Astrocyte of the cerebellum (primary cell): ENCODE data around the gene MT1X.

Experiments used
- DNase-seq: peaks from one replicate; pipeline ENCODE4 v3.0.0-alpha.2; 2011; ENCODE audit warnings: low read depth
- H3K4me3 ChIP-seq: 2 replicates; pipeline ENCODE4 v1.5.1; 2011; ENCODE audit warnings: mild to moderate bottlenecking, low read depth, low read length, moderate library complexity
- in situ Hi-C: cut with HindIII; loops from 2 replicates; pipeline ENCODE4 v1.10.0; 2017; ENCODE audit warnings: low sequenced_read_pairs
- TF ChIP-seq, protein P1 (sequence below): IDR thresholded peaks from 2 replicates; pipeline ENCODE4 v1.5.1; 2012; ENCODE audit warnings: low read length, low read depth, moderate library complexity, mild to moderate bottlenecking; ENCODE audit errors: missing control alignments

Gene MT1X

GRCh38 chr16:56681939-56682702 lies at the start of gene MT1X:
MT1X (plus strand) TSS chr16:56682470; CDS start chr16:56682541, 71 bp downstream.
- H3K4me3 ChIP-seq: peak within 1 kb of the TSS; percentile 45
- in situ Hi-C loops: no loop called here
- DNase-seq: peak; percentile 38
- TF ChIP-seq, protein P1, sequence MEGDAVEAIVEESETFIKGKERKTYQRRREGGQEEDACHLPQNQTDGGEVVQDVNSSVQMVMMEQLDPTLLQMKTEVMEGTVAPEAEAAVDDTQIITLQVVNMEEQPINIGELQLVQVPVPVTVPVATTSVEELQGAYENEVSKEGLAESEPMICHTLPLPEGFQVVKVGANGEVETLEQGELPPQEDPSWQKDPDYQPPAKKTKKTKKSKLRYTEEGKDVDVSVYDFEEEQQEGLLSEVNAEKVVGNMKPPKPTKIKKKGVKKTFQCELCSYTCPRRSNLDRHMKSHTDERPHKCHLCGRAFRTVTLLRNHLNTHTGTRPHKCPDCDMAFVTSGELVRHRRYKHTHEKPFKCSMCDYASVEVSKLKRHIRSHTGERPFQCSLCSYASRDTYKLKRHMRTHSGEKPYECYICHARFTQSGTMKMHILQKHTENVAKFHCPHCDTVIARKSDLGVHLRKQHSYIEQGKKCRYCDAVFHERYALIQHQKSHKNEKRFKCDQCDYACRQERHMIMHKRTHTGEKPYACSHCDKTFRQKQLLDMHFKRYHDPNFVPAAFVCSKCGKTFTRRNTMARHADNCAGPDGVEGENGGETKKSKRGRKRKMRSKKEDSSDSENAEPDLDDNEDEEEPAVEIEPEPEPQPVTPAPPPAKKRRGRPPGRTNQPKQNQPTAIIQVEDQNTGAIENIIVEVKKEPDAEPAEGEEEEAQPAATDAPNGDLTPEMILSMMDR: no peak

- TF ChIP-seq, protein P1: no peak
- DNase-seq: no peak
- in situ Hi-C loops: no loop called here
- peak overlapping the region; percentile 38 for H3K4me3 ChIP-seq
Measured at GRCh38 chr16:56632848-56633365, 49.4 kb upstream of the MT1X start.

GRCh38 chr16:56633535-56633934 lies 48.7 kb upstream of the MT1X start:
- H3K4me3 ChIP-seq: no peak overlapping the region
- TF ChIP-seq, protein P1: no peak
- in situ Hi-C loops: no loop called here
- no peak for DNase-seq

DNA sequence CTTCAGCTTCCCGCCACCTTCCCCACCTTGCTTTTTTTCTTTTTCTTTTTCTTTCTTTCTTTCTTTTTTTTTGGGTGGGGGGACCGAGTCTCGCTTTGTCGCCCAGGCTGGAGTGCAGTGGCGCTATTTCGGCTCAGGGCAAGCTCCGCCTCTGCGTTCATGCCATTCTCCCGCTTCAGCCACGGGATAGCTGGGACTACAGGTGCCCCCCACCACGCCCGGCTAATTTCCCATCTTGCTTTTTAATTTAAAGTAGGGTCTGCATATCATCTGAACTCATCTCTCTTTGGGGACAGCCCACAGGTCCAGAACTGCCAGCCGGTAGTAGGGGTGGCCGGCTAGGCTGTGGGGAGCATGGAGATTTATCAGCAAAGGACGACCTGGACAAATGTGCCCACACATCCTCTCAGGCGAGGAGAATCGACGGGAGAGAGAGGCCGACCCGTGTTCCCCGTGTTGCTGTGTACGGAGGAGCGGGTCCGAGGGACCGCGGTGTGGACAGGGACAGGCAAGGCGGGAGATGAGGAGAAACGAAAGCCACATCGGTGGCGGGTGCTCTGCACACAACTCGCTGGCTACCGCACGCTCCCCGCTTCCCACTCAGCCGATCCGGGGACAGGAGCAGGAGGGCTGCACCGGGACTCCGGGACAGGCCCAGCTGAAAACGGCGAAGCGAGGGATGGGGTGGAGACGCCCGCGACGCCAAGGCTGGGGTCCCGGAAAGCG lies 47.4 kb upstream of the MT1X start:
- no peak for DNase-seq
- H3K4me3 ChIP-seq: peak overlapping the region; percentile 15
- in situ Hi-C loops: no loop called here
- TF ChIP-seq, protein P1: no peak

GRCh38 chr16:56635441-56635967 lies 46.8 kb upstream of the MT1X start:
- DNase-seq: no peak
- H3K4me3 ChIP-seq: peak overlapping the region; percentile 15
- in situ Hi-C loops: no loop called here
- TF ChIP-seq, protein P1: no peak

- H3K4me3 ChIP-seq: no peak overlapping the region
- in situ Hi-C loops: no loop called here
- DNase-seq: no peak
- TF ChIP-seq, protein P1: no peak
Measured at GRCh38 chr16:56636616-56637413, 45.5 kb upstream of the MT1X start.
